Thymus (tissue), 11 donors: Measurements from ENCODE around the gene LSP1. TPM values are rescaled to one million over a fixed set of nuclear protein-coding genes. Genes with fewer than 3 reads are reported as not detected.
"Not testable (repeated sequence)": the region's sequence is repeated elsewhere in the genome, so short reads cannot be mapped to it uniquely, and the experiment has no call there.

Source experiments
- DNase-seq, 9 donors: peaks; one replicate each; pipeline ENCODE4 v3.0.0-alpha.2; 2013; ENCODE audit warnings: low spot score in 9 of 9, low read depth in 6 of 9, missing footprints in 1 of 9
- H3K27ac ChIP-seq, 2 donors: one replicate each; pipeline ENCODE4 v1.5.1; 2013; ENCODE audit warnings: control low read depth in 1 of 2, low read depth in 1 of 2, low read length in 1 of 2, mild to moderate bottlenecking in 1 of 2, moderate library complexity in 1 of 2
- H3K27me3 ChIP-seq, 2 donors: one replicate each; pipeline ENCODE4 v1.5.1; 2013; ENCODE audit warnings: low read length in 1 of 2; ENCODE audit not compliant: control insufficient read depth in 2 of 2, insufficient read depth in 1 of 2
- H3K36me3 ChIP-seq, 2 donors: one replicate each; pipeline ENCODE4 v1.5.1; 2013; ENCODE audit warnings: low read length in 1 of 2, mild to moderate bottlenecking in 1 of 2, moderate library complexity in 1 of 2; ENCODE audit not compliant: control insufficient read depth in 2 of 2, insufficient read depth in 2 of 2
- H3K4me1 ChIP-seq, 2 donors: one replicate each; pipeline ENCODE4 v1.5.1; 2013; ENCODE audit warnings: low read length in 2 of 2; ENCODE audit not compliant: control insufficient read depth in 2 of 2, insufficient read depth in 2 of 2
- H3K4me3 ChIP-seq, 2 donors: one replicate each; pipeline ENCODE4 v1.5.1; 2013; ENCODE audit warnings: low read length in 2 of 2, control low read depth in 1 of 2, mild to moderate bottlenecking in 1 of 2
- H3K9me3 ChIP-seq, 2 donors: one replicate each; pipeline ENCODE4 v1.5.1; 2013; ENCODE audit warnings: low read length in 1 of 2, mild to moderate bottlenecking in 1 of 2; ENCODE audit not compliant: control insufficient read depth in 2 of 2, insufficient read depth in 1 of 2
- WGBS: extraction: QIAGEN DNeasy Blood & Tissue Kit; methylation state at CpG from one replicate; pipeline ENCODE4 v1.1.7; 2013; 5-methylcytosine and 5-hydroxymethylcytosine counted together
- polyA plus RNA-seq: library from polyadenylated mRNA; stranded (reverse); fragments of 200-250 nt; gene quantifications from one replicate; pipeline ENCODE4 v1.2.3, GENCODE V29; 2013
- total RNA-seq: library from RNA; stranded (reverse); fragments of 120-200 nt; gene quantifications from one replicate; pipeline ENCODE4 v1.2.4, GENCODE V29; 2013
- donor health status: healthy.

LSP1 gene
- total and polyA plus RNA-seq, 2 donors = 138 to 179 TPM

- no peaks in the 10 kb centered on the region for H3K9me3 ChIP-seq
- H3K36me3 ChIP-seq = peaks cover 14 to 36% of the 10 kb centered on the region in 2 donors
- peak overlapping the region in 1 of 2 donors; percentile 56 for H3K27ac ChIP-seq
- H3K4me1 ChIP-seq = peaks cover 0 to 34% of the 10 kb centered on the region in 2 donors
- no peak overlapping the region for H3K4me3 ChIP-seq
- peak in 2 of 9 donors; percentile 35 to 62 for DNase-seq
- no peaks in the 10 kb centered on the region for H3K27me3 ChIP-seq
- 55% methylated on average over 43 of the region's 43 CpGs for WGBS
Observed at GRCh38 chr11:1881442-1882264, 28.8 kb downstream of the LSP1 start.

DNA sequence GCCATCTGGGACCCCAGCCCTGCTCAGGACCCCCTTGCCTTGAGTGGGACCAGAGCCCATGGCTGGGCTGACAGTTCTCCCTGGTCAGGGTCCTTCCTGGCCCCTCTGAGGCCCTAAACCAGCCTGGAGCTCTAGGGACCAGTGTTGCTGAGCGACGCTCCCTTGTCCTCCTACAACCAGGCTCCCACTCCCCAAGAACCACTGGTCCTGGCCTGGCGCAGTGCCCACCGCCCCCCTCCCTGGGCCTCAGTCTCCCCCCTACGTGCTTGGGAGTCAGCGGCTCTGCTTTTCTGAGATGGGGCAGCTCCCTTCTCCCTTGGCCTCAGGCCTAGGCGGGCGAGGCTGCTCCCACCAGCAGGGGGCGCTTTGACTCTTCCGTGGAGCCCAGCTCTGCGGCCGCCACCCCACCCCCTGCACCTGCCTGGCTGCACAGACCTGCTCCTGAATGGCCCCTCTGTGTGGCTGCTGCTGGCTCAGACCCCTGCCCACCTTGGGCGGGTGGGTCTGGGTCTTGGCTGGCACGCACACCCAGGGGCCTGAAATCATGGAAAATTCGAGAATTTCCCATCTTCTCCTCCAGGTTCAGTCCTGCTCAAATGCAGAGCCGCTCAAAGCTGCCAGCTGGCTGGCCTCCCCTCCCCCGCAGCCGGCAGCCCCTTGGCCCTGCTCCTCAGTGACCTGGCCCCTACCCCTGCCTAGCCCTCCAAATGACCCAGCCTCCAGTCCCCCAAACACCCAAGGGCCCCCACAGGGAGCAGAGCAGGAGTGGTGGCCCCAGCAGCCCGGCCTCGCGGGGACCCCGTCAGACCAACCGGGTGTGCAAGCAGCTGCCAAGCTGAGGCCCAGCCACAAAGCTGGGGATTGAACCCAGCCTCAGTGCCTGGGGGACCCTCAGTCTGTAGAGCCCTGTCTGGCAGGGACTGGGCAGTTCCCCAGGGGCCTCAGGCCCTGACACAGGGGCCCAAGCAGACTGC, 29.7 kb downstream of the LSP1 start:
- Histone ChIP-seq H3K9me3 (no peaks in the 10 kb centered on the region), H3K4me3 (no peak overlapping the region), H3K4me1 (peaks cover 0 to 34% of the 10 kb centered on the region in 2 donors), H3K27ac (peak overlapping the region in 1 of 2 donors; percentile 56), H3K27me3 (no peaks in the 10 kb centered on the region), H3K36me3 (peaks cover 16 to 36% of the 10 kb centered on the region in 2 donors)
- WGBS = 45% methylated on average over 23 of the region's 23 CpGs
- peak; percentile 45 to 89 (median 79) for DNase-seq

- peaks cover 0 to 38% of the 10 kb centered on the region in 2 donors for H3K4me1 ChIP-seq
- peaks cover 21 to 40% of the 10 kb centered on the region in 2 donors for H3K36me3 ChIP-seq
- no peak for DNase-seq
- no peak overlapping the region for H3K4me3 ChIP-seq
- H3K9me3 ChIP-seq = no peaks in the 10 kb centered on the region
- no peak overlapping the region for H3K27ac ChIP-seq
- no peaks in the 10 kb centered on the region for H3K27me3 ChIP-seq
- WGBS = 98% methylated on average over 14 of the region's 14 CpGs
Observed at GRCh38 chr11:1883346-1884302, 30.7 kb downstream of the LSP1 start.

DNA sequence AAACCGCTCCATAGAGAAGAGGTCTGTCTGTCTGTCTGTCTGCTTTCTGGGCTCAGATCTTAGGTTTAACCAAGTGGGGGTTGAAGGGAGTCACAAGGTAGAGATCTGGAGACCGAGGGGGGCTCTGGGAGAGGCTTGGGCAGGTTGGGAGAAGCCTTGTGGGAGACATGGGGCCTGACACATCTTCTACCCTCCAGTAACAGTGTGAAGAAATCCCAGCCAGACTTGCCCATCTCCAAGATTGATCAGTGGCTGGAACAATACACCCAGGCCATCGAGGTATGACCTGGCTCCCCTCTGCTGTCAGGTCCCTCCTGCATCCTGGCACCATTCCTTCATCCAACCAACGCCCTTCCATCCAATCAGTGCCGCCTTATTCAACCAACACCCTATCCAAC, 31.4 kb downstream of the LSP1 start:
- Histone ChIP-seq H3K27ac (no peak overlapping the region), H3K9me3 (no peaks in the 10 kb centered on the region), H3K36me3 (peaks cover 21 to 40% of the 10 kb centered on the region in 2 donors), H3K27me3 (no peaks in the 10 kb centered on the region), H3K4me3 (no peak overlapping the region), H3K4me1 (peaks cover under 1 to 45% of the 10 kb centered on the region in 2 donors)
- no peak for DNase-seq
- WGBS = 95% methylated on average over 5 of the region's 5 CpGs

- H3K9me3 ChIP-seq, H3K27ac ChIP-seq, H3K27me3 ChIP-seq, DNase-seq, H3K4me3 ChIP-seq: not testable (repeated sequence)
- H3K36me3 ChIP-seq = peaks cover 21 to 35% of the 10 kb centered on the region in 2 donors
- WGBS = 97% methylated on average over 13 of the region's 13 CpGs
- H3K4me1 ChIP-seq = peaks cover 6 to 56% of the 10 kb centered on the region in 2 donors
Observed at GRCh38 chr11:1886551-1886950, 33.7 kb downstream of the LSP1 start.

DNA sequence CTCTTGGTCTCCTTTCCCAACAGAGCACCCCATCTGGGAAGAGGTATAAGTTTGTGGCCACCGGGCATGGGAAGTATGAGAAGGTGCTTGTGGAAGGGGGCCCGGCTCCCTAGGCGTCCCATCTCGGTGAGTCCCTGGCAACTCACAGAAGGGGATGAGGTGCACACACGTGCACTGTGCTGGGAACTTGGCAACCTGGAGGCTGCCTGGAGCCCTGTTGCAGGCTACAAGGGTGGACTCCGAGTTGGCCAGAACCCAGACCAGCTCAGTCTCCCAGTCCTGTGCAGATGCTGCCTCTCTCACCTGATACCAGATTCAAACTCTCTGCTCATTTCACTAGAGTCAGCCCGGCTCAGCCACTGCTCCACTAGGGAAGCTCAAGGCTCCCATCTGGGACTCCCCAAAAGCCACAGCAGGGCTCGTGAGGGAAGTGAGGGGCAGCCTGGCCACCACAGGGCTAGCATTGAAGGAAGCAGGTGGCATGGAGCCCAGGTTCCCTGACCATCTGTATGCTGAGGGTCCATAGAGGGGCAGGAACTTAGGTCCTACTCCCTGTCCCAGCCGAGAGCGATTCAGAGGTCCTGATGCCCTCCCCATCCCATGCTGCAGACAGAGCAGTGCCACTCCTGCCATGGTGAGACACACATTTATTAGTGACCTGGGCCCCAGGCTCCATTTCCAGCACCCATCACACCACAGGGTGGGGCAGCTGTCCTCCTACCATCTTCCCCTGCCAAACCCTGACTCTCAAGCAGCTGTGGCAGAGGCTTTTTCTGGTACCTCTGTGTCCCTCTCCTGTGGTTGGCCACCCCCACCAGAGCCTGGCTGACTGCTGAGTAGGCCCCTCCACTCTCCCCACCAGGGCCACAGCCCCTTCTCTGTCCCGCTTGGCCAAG, 34.8 kb downstream of the LSP1 start:
- Histone ChIP-seq H3K36me3 (peaks cover 21 to 35% of the 10 kb centered on the region in 2 donors), H3K27me3 (peaks cover 0 to 7% of the 10 kb centered on the region in 2 donors), H3K9me3 (no peaks in the 10 kb centered on the region), H3K27ac (peak overlapping the region in 1 of 2 donors; percentile 42), H3K4me1 (peaks cover 6 to 49% of the 10 kb centered on the region in 2 donors), H3K4me3 (no peak overlapping the region)
- WGBS = 86% methylated on average over 11 of the region's 11 CpGs
- DNase-seq = no peak

DNA sequence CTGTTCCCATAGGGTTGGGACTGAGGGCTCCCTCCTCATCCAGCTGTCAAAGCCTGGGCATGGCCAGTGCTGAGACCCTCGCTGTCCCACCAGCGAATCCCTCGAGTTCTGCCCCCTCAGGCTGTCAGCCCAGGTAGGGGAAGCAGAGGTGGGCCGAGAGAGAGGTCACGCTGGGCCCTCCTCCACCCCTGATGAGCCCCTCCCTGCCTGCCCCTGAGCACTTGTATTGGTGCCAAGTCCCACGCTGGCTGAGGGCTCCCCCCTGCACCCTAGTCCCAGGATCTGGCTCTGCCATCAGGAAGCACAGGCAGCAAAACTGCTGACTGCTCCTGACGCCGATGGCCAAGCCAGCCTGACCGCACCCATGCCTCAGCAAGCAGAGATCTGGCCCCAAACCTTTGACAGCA, 35.5 kb downstream of the LSP1 start:
- no peak for DNase-seq
- H3K27me3 ChIP-seq = peaks cover 0 to 7% of the 10 kb centered on the region in 2 donors
- H3K36me3 ChIP-seq = peaks cover 18 to 30% of the 10 kb centered on the region in 2 donors
- no peak overlapping the region for H3K4me3 ChIP-seq
- WGBS = 48% methylated on average over 9 of the region's 9 CpGs
- H3K4me1 ChIP-seq = peaks cover 6 to 42% of the 10 kb centered on the region in 2 donors
- H3K27ac ChIP-seq = peak overlapping the region in 1 of 2 donors; percentile 42
- H3K9me3 ChIP-seq = no peaks in the 10 kb centered on the region
